Measurements from ENCODE around the gene KLF2.

- TF ChIP-seq, protein P1, sequence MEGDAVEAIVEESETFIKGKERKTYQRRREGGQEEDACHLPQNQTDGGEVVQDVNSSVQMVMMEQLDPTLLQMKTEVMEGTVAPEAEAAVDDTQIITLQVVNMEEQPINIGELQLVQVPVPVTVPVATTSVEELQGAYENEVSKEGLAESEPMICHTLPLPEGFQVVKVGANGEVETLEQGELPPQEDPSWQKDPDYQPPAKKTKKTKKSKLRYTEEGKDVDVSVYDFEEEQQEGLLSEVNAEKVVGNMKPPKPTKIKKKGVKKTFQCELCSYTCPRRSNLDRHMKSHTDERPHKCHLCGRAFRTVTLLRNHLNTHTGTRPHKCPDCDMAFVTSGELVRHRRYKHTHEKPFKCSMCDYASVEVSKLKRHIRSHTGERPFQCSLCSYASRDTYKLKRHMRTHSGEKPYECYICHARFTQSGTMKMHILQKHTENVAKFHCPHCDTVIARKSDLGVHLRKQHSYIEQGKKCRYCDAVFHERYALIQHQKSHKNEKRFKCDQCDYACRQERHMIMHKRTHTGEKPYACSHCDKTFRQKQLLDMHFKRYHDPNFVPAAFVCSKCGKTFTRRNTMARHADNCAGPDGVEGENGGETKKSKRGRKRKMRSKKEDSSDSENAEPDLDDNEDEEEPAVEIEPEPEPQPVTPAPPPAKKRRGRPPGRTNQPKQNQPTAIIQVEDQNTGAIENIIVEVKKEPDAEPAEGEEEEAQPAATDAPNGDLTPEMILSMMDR (IDR thresholded peaks at IDR 0.05; ENCODE audit: low read length) = no peak
- TF ChIP-seq EZH2 (IDR thresholded peaks at IDR 0.05; ENCODE audit: borderline replicate concordance, low read length) = no peak
Observed at GRCh38 chr19:16320987-16321386, 3.6 kb upstream of the KLF2 start.

All from OCI-LY1 (cell line).